A549 (cell line): ENCODE results near the gene MCRS1.

Experiments
- CTCF ChIP-seq: fragments of >200 bp; sonication (Bioruptor Twin); formaldehyde crosslinking; IDR thresholded peaks from 3 replicates; pipeline ENCODE4 v1.5.1; 2016
- KDM5A ChIP-seq: fragments of 200-600 bp; sonication (generic); IDR thresholded peaks from 2 replicates; pipeline ENCODE4 v1.6.1; 2016; ENCODE audit warnings: antibody characterized with exemption, mild to moderate bottlenecking
- MAX ChIP-seq: IDR thresholded peaks from 2 replicates; pipeline ENCODE4 v1.6.1; 2012
- POLR2A ChIP-seq: IDR thresholded peaks from 2 replicates; pipeline ENCODE4 v1.6.1; 2012; ENCODE audit warnings: mild to moderate bottlenecking, low read length
- RFX5 ChIP-seq: fragments of 450-650 bp; IDR thresholded peaks from 2 replicates; pipeline ENCODE4 v1.7.1; 2014; ENCODE audit warnings: antibody characterized with exemption, mild to moderate bottlenecking, moderate library complexity
- USF2 ChIP-seq: fragments of 450-650 bp; IDR thresholded peaks from 2 replicates; pipeline ENCODE4 v1.6.1; 2014; ENCODE audit warnings: antibody characterized with exemption
- TF ChIP-seq, protein P1 (sequence below): fragments of 200-600 bp; sonication (generic); IDR thresholded peaks from 2 replicates; pipeline ENCODE4 v1.6.1; 2016; ENCODE audit warnings: antibody characterized with exemption, mild to moderate bottlenecking, moderate library complexity
- TF ChIP-seq, protein P2 (sequence below): fragments of 250-450 bp; sonication (Bioruptor Pico); IDR thresholded peaks from 2 replicates; pipeline ENCODE4 v1.5.0; 2021; ENCODE audit warnings: mild to moderate bottlenecking, moderate library complexity, borderline replicate concordance

DNA sequence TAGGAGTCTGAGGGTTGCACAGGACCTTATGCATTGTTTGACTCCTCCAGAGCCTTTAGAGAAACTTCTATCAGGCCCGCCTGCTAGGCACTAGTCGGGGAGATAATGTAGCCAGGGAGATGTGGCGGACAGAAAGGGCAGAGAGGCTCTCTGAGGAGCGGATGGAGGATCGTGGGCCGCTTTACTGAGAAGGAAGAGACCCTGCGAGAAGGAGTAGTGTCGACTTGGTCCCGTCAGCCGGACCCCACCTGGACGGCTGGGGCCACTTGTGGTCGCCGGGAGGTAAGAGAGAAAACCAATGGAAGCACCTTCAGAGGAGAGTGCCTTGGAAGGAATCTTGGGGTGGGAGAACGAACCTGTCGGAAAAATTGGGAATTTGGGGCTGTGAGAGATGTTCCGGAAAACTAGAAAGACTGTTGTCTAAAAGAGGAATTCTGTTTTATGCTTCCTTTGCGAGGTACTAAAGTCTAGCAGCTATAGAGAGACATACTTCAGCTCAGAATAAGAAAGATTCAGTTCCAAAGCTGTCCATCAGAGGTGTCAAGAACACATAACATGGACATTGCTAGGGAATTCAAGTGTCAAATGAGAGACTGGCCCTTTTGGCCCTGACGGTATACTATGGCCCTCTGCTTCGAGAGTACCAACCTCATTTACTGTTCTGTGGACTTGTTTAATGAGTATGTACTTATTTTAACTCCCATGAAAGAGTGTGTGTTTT lies 660 bp upstream of the MCRS1 start:
- TF ChIP-seq CTCF (no peak), RFX5 (no peak), POLR2A (no peak), MAX (no peak), USF2 (no peak), KDM5A (no peak)
- TF ChIP-seq, protein P1, sequence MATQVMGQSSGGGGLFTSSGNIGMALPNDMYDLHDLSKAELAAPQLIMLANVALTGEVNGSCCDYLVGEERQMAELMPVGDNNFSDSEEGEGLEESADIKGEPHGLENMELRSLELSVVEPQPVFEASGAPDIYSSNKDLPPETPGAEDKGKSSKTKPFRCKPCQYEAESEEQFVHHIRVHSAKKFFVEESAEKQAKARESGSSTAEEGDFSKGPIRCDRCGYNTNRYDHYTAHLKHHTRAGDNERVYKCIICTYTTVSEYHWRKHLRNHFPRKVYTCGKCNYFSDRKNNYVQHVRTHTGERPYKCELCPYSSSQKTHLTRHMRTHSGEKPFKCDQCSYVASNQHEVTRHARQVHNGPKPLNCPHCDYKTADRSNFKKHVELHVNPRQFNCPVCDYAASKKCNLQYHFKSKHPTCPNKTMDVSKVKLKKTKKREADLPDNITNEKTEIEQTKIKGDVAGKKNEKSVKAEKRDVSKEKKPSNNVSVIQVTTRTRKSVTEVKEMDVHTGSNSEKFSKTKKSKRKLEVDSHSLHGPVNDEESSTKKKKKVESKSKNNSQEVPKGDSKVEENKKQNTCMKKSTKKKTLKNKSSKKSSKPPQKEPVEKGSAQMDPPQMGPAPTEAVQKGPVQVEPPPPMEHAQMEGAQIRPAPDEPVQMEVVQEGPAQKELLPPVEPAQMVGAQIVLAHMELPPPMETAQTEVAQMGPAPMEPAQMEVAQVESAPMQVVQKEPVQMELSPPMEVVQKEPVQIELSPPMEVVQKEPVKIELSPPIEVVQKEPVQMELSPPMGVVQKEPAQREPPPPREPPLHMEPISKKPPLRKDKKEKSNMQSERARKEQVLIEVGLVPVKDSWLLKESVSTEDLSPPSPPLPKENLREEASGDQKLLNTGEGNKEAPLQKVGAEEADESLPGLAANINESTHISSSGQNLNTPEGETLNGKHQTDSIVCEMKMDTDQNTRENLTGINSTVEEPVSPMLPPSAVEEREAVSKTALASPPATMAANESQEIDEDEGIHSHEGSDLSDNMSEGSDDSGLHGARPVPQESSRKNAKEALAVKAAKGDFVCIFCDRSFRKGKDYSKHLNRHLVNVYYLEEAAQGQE, result no peak
- TF ChIP-seq, protein P2, sequence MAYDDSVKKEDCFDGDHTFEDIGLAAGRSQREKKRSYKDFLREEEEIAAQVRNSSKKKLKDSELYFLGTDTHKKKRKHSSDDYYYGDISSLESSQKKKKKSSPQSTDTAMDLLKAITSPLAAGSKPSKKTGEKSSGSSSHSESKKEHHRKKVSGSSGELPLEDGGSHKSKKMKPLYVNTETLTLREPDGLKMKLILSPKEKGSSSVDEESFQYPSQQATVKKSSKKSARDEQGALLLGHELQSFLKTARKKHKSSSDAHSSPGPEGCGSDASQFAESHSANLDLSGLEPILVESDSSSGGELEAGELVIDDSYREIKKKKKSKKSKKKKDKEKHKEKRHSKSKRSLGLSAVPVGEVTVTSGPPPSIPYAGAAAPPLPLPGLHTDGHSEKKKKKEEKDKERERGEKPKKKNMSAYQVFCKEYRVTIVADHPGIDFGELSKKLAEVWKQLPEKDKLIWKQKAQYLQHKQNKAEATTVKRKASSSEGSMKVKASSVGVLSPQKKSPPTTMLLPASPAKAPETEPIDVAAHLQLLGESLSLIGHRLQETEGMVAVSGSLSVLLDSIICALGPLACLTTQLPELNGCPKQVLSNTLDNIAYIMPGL, result no peak
